M059J (cell line): ENCODE results near the gene CDR2L. TPM values are rescaled to one million over a fixed set of nuclear protein-coding genes. Genes with fewer than 3 reads are reported as not detected.
"Not testable (repeated sequence)": the region's sequence is repeated elsewhere in the genome, so short reads cannot be mapped to it uniquely, and the experiment has no call there.

Source experiments
- DNase-seq: peaks from one replicate; pipeline ENCODE4 v3.0.0-alpha.2; 2012; ENCODE audit warnings: low read depth
- total RNA-seq: library from RNA; depleted of rRNA; stranded (reverse); fragments of >200 nt; shearing (Covaris generic); gene quantifications from 2 replicates; pipeline ENCODE4 v1.2.3, GENCODE V29; 2014; rRNA removed

The CDR2L gene
- total RNA-seq, 1 experiment from 2014 or later, result 13.6 TPM

GRCh38 chr17:75041656-75042280, 54.3 kb downstream of the CDR2L start:
- no peak for DNase-seq

GRCh38 chr17:75043789-75044188, 56.4 kb downstream of the CDR2L start:
- not testable (repeated sequence) for DNase-seq

GRCh38 chr17:75044716-75045115, 57.3 kb downstream of the CDR2L start:
- DNase-seq, result no peak

- not testable (repeated sequence) for DNase-seq
Measured at GRCh38 chr17:75045946-75046406, 58.5 kb downstream of the CDR2L start.

- peak; percentile 94 for DNase-seq
Measured at GRCh38 chr17:75046407-75047289, 59.2 kb downstream of the CDR2L start, which contains the start of the genes ATP5PD and KCTD2. TSS of gene ATP5PD (minus strand) at chr17:75046969. CDS start at chr17:75042650, 4,319 bp downstream. TSS of gene KCTD2 (plus strand) at chr17:75047225. CDS start at chr17:75047251, 26 bp downstream.

GRCh38 chr17:75047398-75048098, 60.1 kb downstream of the CDR2L start:
- DNase-seq, result peak; percentile 8

GRCh38 chr17:75048249-75048878, 60.9 kb downstream of the CDR2L start:
- no peak for DNase-seq

GRCh38 chr17:75049057-75049456, 61.6 kb downstream of the CDR2L start:
- no peak for DNase-seq

- DNase-seq, result no peak
Measured at GRCh38 chr17:75049706-75050105, 62.3 kb downstream of the CDR2L start.

GRCh38 chr17:75051941-75052340, 64.5 kb downstream of the CDR2L start:
- no peak for DNase-seq

Other genes with a start within 250 kb of the CDR2L start
- 63.1 and 80.7 TPM in 2 replicates for gene NHERF1, start 239.0 kb upstream of the CDR2L start, total RNA-seq
- 18.4 and 18.5 TPM in 2 replicates for gene NAT9, start 211.3 kb upstream of the CDR2L start, total RNA-seq
- gene GRIN2C, start 127.7 kb upstream of the CDR2L start, total RNA-seq, result 0.02 TPM in 1 of 2 replicates, not detected in the other
- gene FDXR, start 114.6 kb upstream of the CDR2L start, total RNA-seq, result 4.6 and 6.5 TPM in 2 replicates
- not detected in 2 replicates for gene FADS6, start 94.0 kb upstream of the CDR2L start, total RNA-seq
- gene USH1G, start 64.4 kb upstream of the CDR2L start, total RNA-seq, result not detected in 2 replicates
- gene OTOP2, start 63.4 kb upstream of the CDR2L start, total RNA-seq, result not detected in 2 replicates
- not detected in 2 replicates for gene OTOP3, start 51.7 kb upstream of the CDR2L start, total RNA-seq
- 0.39 TPM in 1 of 2 replicates, not detected in the other for gene HID1, start 14.9 kb upstream of the CDR2L start, total RNA-seq
- 55.7 and 65.0 TPM in 2 replicates for gene MRPL58, start 25.0 kb downstream of the CDR2L start, total RNA-seq
- 440 and 491 TPM in 2 replicates for gene ATP5PD, start 59.3 kb downstream of the CDR2L start, total RNA-seq
- 18.9 and 25.1 TPM in 2 replicates for gene KCTD2, start 59.6 kb downstream of the CDR2L start, total RNA-seq
- 0.07 TPM in 1 of 2 replicates, not detected in the other for gene SLC16A5, start 100.3 kb downstream of the CDR2L start, total RNA-seq
- 4.8 and 6.1 TPM in 2 replicates for gene ARMC7, start 122.3 kb downstream of the CDR2L start, total RNA-seq
- gene NT5C, start 144.1 kb downstream of the CDR2L start, total RNA-seq, result 28.7 and 39.4 TPM in 2 replicates
- gene JPT1, start 166.9 kb downstream of the CDR2L start, total RNA-seq, result 360 and 365 TPM in 2 replicates
- 170 and 171 TPM in 2 replicates for gene SUMO2, start 195.3 kb downstream of the CDR2L start, total RNA-seq
- gene NUP85, start 218.0 kb downstream of the CDR2L start, total RNA-seq, result 42.4 and 45.4 TPM in 2 replicates